ENCODE data around the gene ATP2A2.
"Not testable (repeated sequence)": the region's sequence is repeated elsewhere in the genome, so short reads cannot be mapped to it uniquely, and the experiment has no call there.

ATP2A2 gene

GRCh38 chr12:110343736-110344555 is 62.9 kb downstream of the ATP2A2 start:
- DNase-seq = no peak

GRCh38 chr12:110344657-110345056 is 63.6 kb downstream of the ATP2A2 start:
- no peak for DNase-seq

GRCh38 chr12:110345176-110345661 is 64.2 kb downstream of the ATP2A2 start:
- DNase-seq = no peak

GRCh38 chr12:110345963-110346362 is 64.9 kb downstream of the ATP2A2 start:
- DNase-seq = no peak

- no peak for DNase-seq
Measured at GRCh38 chr12:110347767-110348166, 66.7 kb downstream of the ATP2A2 start.

- no peak for DNase-seq
Measured at GRCh38 chr12:110348431-110349059, 67.5 kb downstream of the ATP2A2 start.

DNA sequence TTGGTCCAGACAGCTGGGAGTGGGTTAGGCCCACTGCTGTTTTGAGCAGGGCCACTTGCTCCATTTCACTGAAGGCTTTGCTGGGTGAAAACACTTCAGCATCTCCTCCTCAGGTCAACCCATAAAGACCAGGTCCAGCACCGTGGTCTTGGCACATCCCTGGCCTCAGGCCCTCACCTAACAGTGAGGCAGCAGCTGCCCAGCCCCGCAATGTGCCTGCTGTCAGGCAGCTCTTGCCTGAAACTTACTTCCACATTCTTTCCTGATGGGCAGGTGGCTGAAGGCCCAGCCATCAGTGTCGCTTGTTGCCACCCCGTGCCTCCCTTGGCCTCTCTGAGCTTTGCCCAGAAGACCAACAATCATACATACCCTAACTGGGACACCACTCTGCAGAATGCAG is 68.0 kb downstream of the ATP2A2 start:
- no peak for DNase-seq

GRCh38 chr12:110349514-110350151 is 68.6 kb downstream of the ATP2A2 start:
- peak; percentile 59 for DNase-seq

DNA sequence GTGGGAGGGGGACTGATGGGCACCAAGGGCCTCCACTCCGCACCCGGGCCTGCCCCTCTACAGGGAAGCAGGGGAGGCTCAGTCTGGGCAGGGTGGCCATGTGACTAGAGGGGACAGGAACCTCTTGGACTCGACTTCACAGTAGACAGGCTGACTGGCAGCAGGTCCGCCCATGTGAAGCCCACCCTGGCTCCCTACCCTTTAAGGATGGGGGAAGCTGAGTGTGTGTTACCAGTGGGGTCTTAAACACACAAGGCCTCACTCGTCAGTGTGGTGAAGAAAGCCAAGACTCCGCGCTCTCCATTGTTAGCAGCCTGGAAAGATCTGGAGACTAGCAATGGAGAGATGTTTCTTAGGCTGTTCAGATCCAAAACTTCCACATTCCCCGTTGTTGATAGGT is 70.1 kb downstream of the ATP2A2 start:
- DNase-seq = no peak

GRCh38 chr12:110352401-110352800 is 71.4 kb downstream of the ATP2A2 start:
- DNase-seq = no peak

- DNase-seq = no peak
Measured at GRCh38 chr12:110353211-110353965, 72.3 kb downstream of the ATP2A2 start.

- DNase-seq = no peak
Measured at GRCh38 chr12:110354172-110354780, 73.2 kb downstream of the ATP2A2 start.

- no peak for DNase-seq
Measured at GRCh38 chr12:110355073-110355472, 74.0 kb downstream of the ATP2A2 start.

GRCh38 chr12:110358384-110359097 is 77.5 kb downstream of the ATP2A2 start:
- not testable (repeated sequence) for DNase-seq

GRCh38 chr12:110361216-110361615 is 80.2 kb downstream of the ATP2A2 start:
- DNase-seq = no peak

- DNase-seq = no peak
Measured at GRCh38 chr12:110365489-110366320, 84.7 kb downstream of the ATP2A2 start.

- no peak for DNase-seq
Measured at GRCh38 chr12:110366321-110367142, 85.5 kb downstream of the ATP2A2 start.

- DNase-seq = no peak
Measured at GRCh38 chr12:110367181-110367864, 86.3 kb downstream of the ATP2A2 start.

DNA sequence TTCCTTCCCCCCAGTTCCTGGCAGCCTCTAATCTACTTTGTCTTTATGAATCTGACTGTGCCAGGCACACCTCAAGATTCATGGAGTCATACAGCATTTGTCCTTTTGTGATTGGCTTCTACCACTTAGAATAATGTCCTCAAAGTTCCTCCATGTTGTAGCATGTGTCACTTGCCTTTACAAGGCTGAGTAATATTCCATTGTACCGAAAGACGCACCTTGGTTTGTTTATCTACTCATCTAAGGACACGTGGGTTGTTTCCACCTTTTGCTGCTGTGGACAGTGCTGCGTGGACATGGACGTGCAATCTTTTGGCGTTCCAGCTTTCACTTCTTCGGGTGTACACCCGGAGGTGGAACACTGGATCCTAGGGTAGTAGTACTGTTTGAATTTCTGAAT is 88.9 kb downstream of the ATP2A2 start:
- no peak for DNase-seq

Measured in stimulated activated CD4-positive, alpha-beta T cell treated with anti-CD3 and anti-CD28 coated beads, Interleukin-4, amount 100 ng/mL, for 1 hour (primary cell).